ENCODE data around the gene OSER1. TPM values are rescaled to one million over a fixed set of nuclear protein-coding genes. Genes with fewer than 3 reads are reported as not detected.

The OSER1 gene
- total RNA-seq, 1 experiment from 2014 or later: 24.3 TPM

DNA sequence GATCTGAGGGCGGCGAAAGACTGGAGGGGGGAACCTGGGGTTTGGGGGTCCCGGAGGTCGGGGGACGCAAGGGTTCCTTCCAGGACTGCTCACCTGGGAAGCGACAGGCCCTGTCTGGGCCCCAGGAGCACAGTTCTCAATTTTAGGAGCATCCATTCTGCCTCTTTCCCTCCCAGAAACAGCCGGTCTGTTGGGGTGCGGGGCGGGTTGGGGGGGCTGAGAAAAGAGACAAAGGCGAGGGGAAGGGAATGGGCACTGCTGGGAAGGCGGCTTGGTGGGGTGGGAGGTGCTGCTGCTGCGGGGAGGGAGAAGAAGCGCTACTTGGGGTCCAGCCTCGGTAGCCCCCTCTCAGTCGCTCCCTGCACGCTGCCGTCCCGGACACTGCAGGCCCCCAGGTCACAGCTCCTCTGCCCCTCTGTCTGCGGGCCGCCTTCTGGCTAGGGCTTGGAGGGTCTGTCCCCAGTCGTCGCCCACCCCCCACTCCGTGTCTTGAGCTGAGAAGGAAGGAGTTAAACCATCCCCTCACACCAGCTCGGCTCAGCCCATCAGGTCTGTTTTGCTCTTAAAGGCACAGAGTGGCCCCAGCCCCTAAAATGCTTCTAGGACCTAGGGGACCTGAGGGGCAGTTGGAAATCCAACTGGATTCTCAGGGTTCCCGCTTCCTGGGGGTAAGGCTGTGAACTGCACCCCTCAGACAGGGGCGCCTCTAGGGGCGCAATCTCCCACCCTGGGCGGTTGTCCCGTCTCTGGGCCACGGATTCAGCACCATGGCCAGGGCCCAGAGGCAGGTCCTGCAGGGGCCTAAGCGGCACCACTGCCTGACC, 37.2 kb upstream of the OSER1 start (continued):
- TF ChIP-seq ARID4B (CRISPR knock-in tag; IDR thresholded peaks at IDR 0.05; ENCODE audit: borderline replicate concordance) (peak; percentile 93), MLX (CRISPR knock-in tag; IDR thresholded peaks at IDR 0.05) (no peak), STAT6 (CRISPR knock-in tag; conservative IDR thresholded peaks at IDR 0.05; ENCODE audit: low read depth) (no peak), ZNF396 (CRISPR knock-in tag; IDR thresholded peaks at IDR 0.05; ENCODE audit: borderline replicate concordance) (no peak), CREM (CRISPR knock-in tag; IDR thresholded peaks at IDR 0.05) (peak; percentile 83), ETV6 (CRISPR knock-in tag; IDR thresholded peaks at IDR 0.05) (peak; percentile 79), NFYB (CRISPR knock-in tag; conservative IDR thresholded peaks at IDR 0.05; ENCODE audit: low read depth) (no peak), ZNF121 (CRISPR knock-in tag; IDR thresholded peaks at IDR 0.05) (no peak), RELA (CRISPR knock-in tag; IDR thresholded peaks at IDR 0.05; ENCODE audit: borderline replicate concordance) (no peak), MYBL2 (CRISPR knock-in tag; IDR thresholded peaks at IDR 0.05) (no peak), NR1H2 (CRISPR knock-in tag; IDR thresholded peaks at IDR 0.05) (peak; percentile 52; the same call in 1 of the 2 replicates), GABPB1 (CRISPR knock-in tag; IDR thresholded peaks at IDR 0.05) (peak; percentile 83), ESRRA (CRISPR knock-in tag; IDR thresholded peaks at IDR 0.05; ENCODE audit: borderline replicate concordance) (no peak; the same call in 1 of the 2 replicates), GTF2I (CRISPR knock-in tag; conservative IDR thresholded peaks at IDR 0.05) (no peak), RORB (CRISPR knock-in tag; IDR thresholded peaks at IDR 0.05) (no peak), ATF1 (CRISPR knock-in tag; IDR thresholded peaks at IDR 0.05) (no peak; the same call in 1 of the 2 replicates), TCF7 (CRISPR knock-in tag; IDR thresholded peaks at IDR 0.05; ENCODE audit: low read depth) (no peak)
- TF ChIP-seq, protein P1, sequence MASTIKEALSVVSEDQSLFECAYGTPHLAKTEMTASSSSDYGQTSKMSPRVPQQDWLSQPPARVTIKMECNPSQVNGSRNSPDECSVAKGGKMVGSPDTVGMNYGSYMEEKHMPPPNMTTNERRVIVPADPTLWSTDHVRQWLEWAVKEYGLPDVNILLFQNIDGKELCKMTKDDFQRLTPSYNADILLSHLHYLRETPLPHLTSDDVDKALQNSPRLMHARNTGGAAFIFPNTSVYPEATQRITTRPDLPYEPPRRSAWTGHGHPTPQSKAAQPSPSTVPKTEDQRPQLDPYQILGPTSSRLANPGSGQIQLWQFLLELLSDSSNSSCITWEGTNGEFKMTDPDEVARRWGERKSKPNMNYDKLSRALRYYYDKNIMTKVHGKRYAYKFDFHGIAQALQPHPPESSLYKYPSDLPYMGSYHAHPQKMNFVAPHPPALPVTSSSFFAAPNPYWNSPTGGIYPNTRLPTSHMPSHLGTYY (CRISPR knock-in tag; IDR thresholded peaks at IDR 0.05): peak; percentile 76; the same call in 1 of the 2 replicates
- TF ChIP-seq, protein P2, sequence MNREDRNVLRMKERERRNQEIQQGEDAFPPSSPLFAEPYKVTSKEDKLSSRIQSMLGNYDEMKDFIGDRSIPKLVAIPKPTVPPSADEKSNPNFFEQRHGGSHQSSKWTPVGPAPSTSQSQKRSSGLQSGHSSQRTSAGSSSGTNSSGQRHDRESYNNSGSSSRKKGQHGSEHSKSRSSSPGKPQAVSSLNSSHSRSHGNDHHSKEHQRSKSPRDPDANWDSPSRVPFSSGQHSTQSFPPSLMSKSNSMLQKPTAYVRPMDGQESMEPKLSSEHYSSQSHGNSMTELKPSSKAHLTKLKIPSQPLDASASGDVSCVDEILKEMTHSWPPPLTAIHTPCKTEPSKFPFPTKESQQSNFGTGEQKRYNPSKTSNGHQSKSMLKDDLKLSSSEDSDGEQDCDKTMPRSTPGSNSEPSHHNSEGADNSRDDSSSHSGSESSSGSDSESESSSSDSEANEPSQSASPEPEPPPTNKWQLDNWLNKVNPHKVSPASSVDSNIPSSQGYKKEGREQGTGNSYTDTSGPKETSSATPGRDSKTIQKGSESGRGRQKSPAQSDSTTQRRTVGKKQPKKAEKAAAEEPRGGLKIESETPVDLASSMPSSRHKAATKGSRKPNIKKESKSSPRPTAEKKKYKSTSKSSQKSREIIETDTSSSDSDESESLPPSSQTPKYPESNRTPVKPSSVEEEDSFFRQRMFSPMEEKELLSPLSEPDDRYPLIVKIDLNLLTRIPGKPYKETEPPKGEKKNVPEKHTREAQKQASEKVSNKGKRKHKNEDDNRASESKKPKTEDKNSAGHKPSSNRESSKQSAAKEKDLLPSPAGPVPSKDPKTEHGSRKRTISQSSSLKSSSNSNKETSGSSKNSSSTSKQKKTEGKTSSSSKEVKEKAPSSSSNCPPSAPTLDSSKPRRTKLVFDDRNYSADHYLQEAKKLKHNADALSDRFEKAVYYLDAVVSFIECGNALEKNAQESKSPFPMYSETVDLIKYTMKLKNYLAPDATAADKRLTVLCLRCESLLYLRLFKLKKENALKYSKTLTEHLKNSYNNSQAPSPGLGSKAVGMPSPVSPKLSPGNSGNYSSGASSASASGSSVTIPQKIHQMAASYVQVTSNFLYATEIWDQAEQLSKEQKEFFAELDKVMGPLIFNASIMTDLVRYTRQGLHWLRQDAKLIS (CRISPR knock-in tag; IDR thresholded peaks at IDR 0.05; ENCODE audit: borderline replicate concordance): 0 out of 2 replicates have a peak, but pooled peaks have one; percentile 54
- TF ChIP-seq, protein P3, sequence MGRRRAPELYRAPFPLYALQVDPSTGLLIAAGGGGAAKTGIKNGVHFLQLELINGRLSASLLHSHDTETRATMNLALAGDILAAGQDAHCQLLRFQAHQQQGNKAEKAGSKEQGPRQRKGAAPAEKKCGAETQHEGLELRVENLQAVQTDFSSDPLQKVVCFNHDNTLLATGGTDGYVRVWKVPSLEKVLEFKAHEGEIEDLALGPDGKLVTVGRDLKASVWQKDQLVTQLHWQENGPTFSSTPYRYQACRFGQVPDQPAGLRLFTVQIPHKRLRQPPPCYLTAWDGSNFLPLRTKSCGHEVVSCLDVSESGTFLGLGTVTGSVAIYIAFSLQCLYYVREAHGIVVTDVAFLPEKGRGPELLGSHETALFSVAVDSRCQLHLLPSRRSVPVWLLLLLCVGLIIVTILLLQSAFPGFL (CRISPR knock-in tag; IDR thresholded peaks at IDR 0.05; ENCODE audit: borderline replicate concordance): peak; percentile 88; the same call in 1 of the 2 replicates
